K562 (cell line): ENCODE results near the gene OST4. TPM values are rescaled to one million over a fixed set of nuclear protein-coding genes. Genes with fewer than 3 reads are reported as not detected.
A peak's percentile ranks its signal among the peaks of the same experiment; 100 is the strongest.

Experiments
- ATAC-seq: fragments of 200-7000 bp; cut with Tn5 transposase; 3 replicates; pipeline ENCODE4 v1.9.1; 2020; ENCODE audit warnings: moderate library complexity
- BruUV-seq: library from RNA; stranded (reverse); fragments of 400-500 nt; replicated peaks from 2 replicates; lab custom pipeline; 2021; lab: Mats Ljungman, UMichigan
- CTCF ChIA-PET: fragments of 300-600 bp; formaldehyde crosslinking; extraction: SDS; loops from one replicate; lab custom pipeline; 2021; ENCODE audit warnings: low intra/inter-chr PET ratio; lab: Yijun Ruan, JAX
- POLR2A ChIA-PET: fragments of 300-600, 350-650 bp; sonication (Branson Sonifier 250); formaldehyde crosslinking; extraction: SDS; loops from one replicate; lab custom pipeline; 2021; ENCODE audit warnings: antibody characterized with exemption, inconsistent platforms; lab: Yijun Ruan, JAX
- DNase-seq, 4 experiments: peaks; one replicate each; pipeline versions ENCODE4 v3.0.0 to v3.0.0-alpha.2; 2011 to 2018; ENCODE audit warnings: low spot score in 3 of 4, mixed read lengths in 3 of 4; ENCODE audit errors: extremely low read depth in 1 of 4
- FAIRE-seq: peaks from 2 replicates; lab custom pipeline; 2011; peaks lifted over from hg19 to GRCh38; lab: Jason Lieb, UNC
- H2AFZ ChIP-seq: 2 replicates; pipeline ENCODE4 v1.6.0; 2011; ENCODE audit warnings: low read depth, low read length, control low read depth, inconsistent platforms
- H3K27ac ChIP-seq: fragments of 200-600 bp; 3 replicates; pipeline ENCODE4 v1.8.0; 2011; ENCODE audit warnings: low read depth, mild to moderate bottlenecking, control low read depth, inconsistent platforms, low read length, moderate library complexity, mixed read lengths; ENCODE audit errors: extremely low read depth
- H3K27me3 ChIP-seq, 2 experiments: fragments of 300-600 bp in 1 of 2; 2 replicates in 1 of 2; 3 replicates in 1 of 2; pipeline versions ENCODE4 v1.6.0 to v1.8.0; 2011; ENCODE audit warnings: inconsistent platforms in 2 of 2, low read length in 2 of 2, mild to moderate bottlenecking in 1 of 2, mixed read lengths in 1 of 2, moderate library complexity in 1 of 2; ENCODE audit not compliant: control insufficient read depth in 2 of 2, insufficient read depth in 2 of 2
- H3K36me3 ChIP-seq: fragments of 300-600 bp; 3 replicates; pipeline ENCODE4 v1.8.0; 2011; ENCODE audit warnings: mild to moderate bottlenecking, low read length, inconsistent platforms; ENCODE audit not compliant: control insufficient read depth, insufficient read depth
- H3K4me1 ChIP-seq, 2 experiments: fragments of 200-600 bp in 1 of 2; replicated peaks in 1 of 2; 2 replicates in 1 of 2; 3 replicates in 1 of 2; pipeline versions ENCODE4 v1.5.1 to v1.8.0; 2011; ENCODE audit warnings: inconsistent platforms in 2 of 2, low read length in 2 of 2, mild to moderate bottlenecking in 1 of 2, mixed read lengths in 1 of 2, moderate library complexity in 1 of 2; ENCODE audit not compliant: control insufficient read depth in 2 of 2, insufficient read depth in 2 of 2
- H3K4me2 ChIP-seq: 2 replicates; pipeline ENCODE4 v1.6.1; 2011; ENCODE audit warnings: low read length, control low read depth, inconsistent platforms, mixed read lengths; ENCODE audit not compliant: insufficient read depth
- H3K4me3 ChIP-seq: fragments of 200-600 bp; sonication (generic), shearing (Covaris generic); 2 replicates; pipeline ENCODE4 v1.5.1; 2016; ENCODE audit warnings: control low read depth, inconsistent platforms
- H3K79me2 ChIP-seq: fragments of 200-600 bp; 3 replicates; pipeline ENCODE4 v1.8.0; 2011; ENCODE audit warnings: low read length, inconsistent platforms; ENCODE audit not compliant: control insufficient read depth, insufficient read depth
- H3K9ac ChIP-seq, 2 experiments: 2 replicates each; pipeline versions ENCODE4 v1.6.0 to v1.6.1; 2011; ENCODE audit warnings: low read depth in 2 of 2, low read length in 2 of 2, control low read depth in 1 of 2, inconsistent platforms in 1 of 2, mild to moderate bottlenecking in 1 of 2, mixed read lengths in 1 of 2; ENCODE audit not compliant: insufficient read depth in 1 of 2
- H3K9me1 ChIP-seq: one replicate; pipeline ENCODE4 v1.6.0; 2011; ENCODE audit warnings: inconsistent platforms, mild to moderate bottlenecking, low read length, moderate library complexity; ENCODE audit not compliant: control insufficient read depth, insufficient read depth
- H3K9me3 ChIP-seq: replicated peaks from 2 replicates; pipeline ENCODE4 v1.5.1; 2011; ENCODE audit warnings: low read depth, low read length, inconsistent platforms; ENCODE audit not compliant: control insufficient read depth, insufficient read depth
- H4K20me1 ChIP-seq: replicated peaks from 2 replicates; pipeline ENCODE4 v1.6.1; 2011; ENCODE audit warnings: low read length, inconsistent platforms, mixed read lengths; ENCODE audit not compliant: control insufficient read depth, insufficient read depth
- BCOR ChIP-seq: fragments of 450-650 bp; IDR thresholded peaks from 2 replicates; pipeline ENCODE4 v1.6.1; 2016
- DMBX1 ChIP-seq: fragments of 250-450 bp; sonication (Bioruptor Pico); IDR thresholded peaks from 2 replicates; pipeline ENCODE4 v1.8.0; 2022; ENCODE audit warnings: inconsistent platforms, mild to moderate bottlenecking, moderate library complexity, borderline replicate concordance
- EGR1 ChIP-seq: fragments of 450-650 bp; conservative IDR thresholded peaks from 2 replicates; pipeline ENCODE4 v1.6.1; 2017; ENCODE audit warnings: mild to moderate bottlenecking
- FOXA1 ChIP-seq: fragments of 450-650 bp; IDR thresholded peaks from 2 replicates; pipeline ENCODE4 v1.6.1; 2016; ENCODE audit warnings: mild to moderate bottlenecking, borderline replicate concordance
- KDM1A ChIP-seq, 2 experiments: fragments of 450-650 bp; IDR thresholded peaks; 2 replicates each; pipeline ENCODE4 v1.6.1; 2016; ENCODE audit warnings: mild to moderate bottlenecking in 2 of 2
- POLR2B ChIP-seq: fragments of 450-650 bp; IDR thresholded peaks from 2 replicates; pipeline ENCODE4 v1.6.1; 2018; ENCODE audit warnings: low read depth; ENCODE audit not compliant: partially characterized antibody
- XRCC4 ChIP-seq: IDR thresholded peaks from one replicate; pipeline ENCODE4 v1.6.1; 2011; ENCODE audit not compliant: insufficient read depth, insufficient read length; ENCODE audit errors: extremely low read depth
- ZFP30 ChIP-seq: fragments of 250-450 bp; sonication (Bioruptor Pico); IDR thresholded peaks from 2 replicates; pipeline ENCODE4 v1.8.0; 2022; ENCODE audit warnings: moderate library complexity, mild to moderate bottlenecking, inconsistent platforms, borderline replicate concordance
- ZNF583 ChIP-seq: fragments of 250-450 bp; sonication (Bioruptor Pico); IDR thresholded peaks from 2 replicates; pipeline ENCODE4 v1.4.0; 2020
- WGBS: fragments of 100-300 bp; shearing (Covaris generic); methylation state at CpG from one replicate; pipeline ENCODE4 v1.1.6; 2016; ENCODE audit warnings: low coverage, mixed read lengths; ENCODE audit not compliant: insufficient coverage; ENCODE audit errors: missing lambda C conversion rate; 5-methylcytosine and 5-hydroxymethylcytosine counted together
- in situ Hi-C: fragments of 300-500 bp; cut with MboI; formaldehyde crosslinking; loops from 4 replicates; pipeline ENCODE4 v1.15.0; 2018; ENCODE audit warnings: inconsistent platforms, mixed read lengths
- intact Hi-C: fragments of 100-400 bp; cut with micrococcal nuclease; formaldehyde crosslinking; loops from 2 replicates; pipeline ENCODE4 v1.14.2; 2022
- polyA plus RNA-seq, 8 experiments: library from polyadenylated mRNA; depleted of rRNA in 4 of 8; stranded (reverse) in 5 of 8; unstranded in 3 of 8; fragments of >200 nt; fragmentation: Nextera tagmentation in 2 of 8; fragmentation: Illumina TruSeq in 1 of 8; extraction: Ambion mirVana in 2 of 8; extraction: Trizol in 1 of 8; gene quantifications; 2 replicates each; pipeline versions ENCODE4 v1.2.1 to v1.2.3, GENCODE V29; 2011 to 2014; ENCODE audit warnings: inconsistent platforms in 1 of 8, missing spikeins in 1 of 8
- total RNA-seq, 7 experiments: library from RNA; depleted of rRNA in 6 of 7; stranded (reverse); fragments of >200 nt in 6 of 7; fragmentation: Illumina TruSeq in 2 of 7; extraction: Trizol in 2 of 7; gene quantifications; 2 replicates each; pipeline versions ENCODE4 v1.2.1 to v1.2.3, GENCODE V29; 2011 to 2021; ENCODE audit warnings: low replicate concordance in 1 of 7
- TF ChIP-seq, protein P1 (sequence below): fragments of 450-650 bp; IDR thresholded peaks from 2 replicates; pipeline ENCODE4 v1.6.1; 2017; ENCODE audit warnings: antibody characterized with exemption, mild to moderate bottlenecking
- TF ChIP-seq, protein P2 (sequence below): fragments of 450-650 bp; formaldehyde crosslinking; IDR thresholded peaks from 2 replicates; pipeline ENCODE4 v1.4.0; 2020; ENCODE audit warnings: mild to moderate bottlenecking, moderate library complexity
- TF ChIP-seq, protein P3 (sequence below): fragments of 250-450 bp; sonication (Bioruptor Pico); IDR thresholded peaks from 2 replicates; pipeline ENCODE4 v1.8.0; 2021; ENCODE audit warnings: moderate library complexity, mild to moderate bottlenecking, inconsistent platforms

Gene OST4
- total and polyA plus RNA-seq, 9 of the 15 experiments (the other 6 are each of a cell fraction or from before 2014, with no cell fraction given), result 186 to 1,155 (median 355) TPM

DNA sequence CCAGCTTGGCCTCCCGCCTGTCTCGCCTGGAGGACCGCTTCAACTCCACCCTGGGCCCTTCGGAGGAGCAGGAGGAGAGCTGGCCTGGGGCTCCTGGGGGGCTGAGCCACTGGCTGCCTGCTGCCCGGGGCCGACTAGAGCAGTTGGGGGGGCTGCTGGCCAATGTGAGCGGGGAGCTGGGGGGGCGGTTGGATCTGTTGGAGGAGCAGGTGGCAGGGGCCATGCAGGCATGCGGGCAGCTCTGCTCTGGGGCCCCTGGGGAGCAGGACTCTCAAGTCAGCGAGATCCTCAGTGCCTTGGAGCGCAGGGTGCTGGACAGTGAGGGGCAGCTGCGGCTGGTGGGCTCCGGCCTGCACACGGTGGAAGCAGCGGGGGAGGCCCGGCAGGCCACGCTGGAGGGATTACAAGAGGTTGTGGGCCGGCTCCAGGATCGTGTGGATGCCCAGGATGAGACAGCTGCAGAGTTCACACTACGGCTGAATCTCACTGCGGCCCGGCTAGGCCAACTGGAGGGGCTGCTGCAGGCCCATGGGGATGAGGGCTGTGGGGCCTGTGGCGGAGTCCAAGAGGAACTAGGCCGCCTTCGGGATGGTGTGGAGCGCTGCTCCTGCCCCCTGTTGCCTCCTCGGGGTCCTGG, 11.4 kb upstream of the OST4 start (continued):
- TF ChIP-seq, protein P1, sequence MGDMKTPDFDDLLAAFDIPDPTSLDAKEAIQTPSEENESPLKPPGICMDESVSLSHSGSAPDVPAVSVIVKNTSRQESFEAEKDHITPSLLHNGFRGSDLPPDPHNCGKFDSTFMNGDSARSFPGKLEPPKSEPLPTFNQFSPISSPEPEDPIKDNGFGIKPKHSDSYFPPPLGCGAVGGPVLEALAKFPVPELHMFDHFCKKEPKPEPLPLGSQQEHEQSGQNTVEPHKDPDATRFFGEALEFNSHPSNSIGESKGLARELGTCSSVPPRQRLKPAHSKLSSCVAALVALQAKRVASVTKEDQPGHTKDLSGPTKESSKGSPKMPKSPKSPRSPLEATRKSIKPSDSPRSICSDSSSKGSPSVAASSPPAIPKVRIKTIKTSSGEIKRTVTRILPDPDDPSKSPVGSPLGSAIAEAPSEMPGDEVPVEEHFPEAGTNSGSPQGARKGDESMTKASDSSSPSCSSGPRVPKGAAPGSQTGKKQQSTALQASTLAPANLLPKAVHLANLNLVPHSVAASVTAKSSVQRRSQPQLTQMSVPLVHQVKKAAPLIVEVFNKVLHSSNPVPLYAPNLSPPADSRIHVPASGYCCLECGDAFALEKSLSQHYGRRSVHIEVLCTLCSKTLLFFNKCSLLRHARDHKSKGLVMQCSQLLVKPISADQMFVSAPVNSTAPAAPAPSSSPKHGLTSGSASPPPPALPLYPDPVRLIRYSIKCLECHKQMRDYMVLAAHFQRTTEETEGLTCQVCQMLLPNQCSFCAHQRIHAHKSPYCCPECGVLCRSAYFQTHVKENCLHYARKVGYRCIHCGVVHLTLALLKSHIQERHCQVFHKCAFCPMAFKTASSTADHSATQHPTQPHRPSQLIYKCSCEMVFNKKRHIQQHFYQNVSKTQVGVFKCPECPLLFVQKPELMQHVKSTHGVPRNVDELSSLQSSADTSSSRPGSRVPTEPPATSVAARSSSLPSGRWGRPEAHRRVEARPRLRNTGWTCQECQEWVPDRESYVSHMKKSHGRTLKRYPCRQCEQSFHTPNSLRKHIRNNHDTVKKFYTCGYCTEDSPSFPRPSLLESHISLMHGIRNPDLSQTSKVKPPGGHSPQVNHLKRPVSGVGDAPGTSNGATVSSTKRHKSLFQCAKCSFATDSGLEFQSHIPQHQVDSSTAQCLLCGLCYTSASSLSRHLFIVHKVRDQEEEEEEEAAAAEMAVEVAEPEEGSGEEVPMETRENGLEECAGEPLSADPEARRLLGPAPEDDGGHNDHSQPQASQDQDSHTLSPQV, result 0 out of 2 replicates have a peak, but pooled peaks have one; percentile 4
- TF ChIP-seq XRCC4, result no peak

DNA sequence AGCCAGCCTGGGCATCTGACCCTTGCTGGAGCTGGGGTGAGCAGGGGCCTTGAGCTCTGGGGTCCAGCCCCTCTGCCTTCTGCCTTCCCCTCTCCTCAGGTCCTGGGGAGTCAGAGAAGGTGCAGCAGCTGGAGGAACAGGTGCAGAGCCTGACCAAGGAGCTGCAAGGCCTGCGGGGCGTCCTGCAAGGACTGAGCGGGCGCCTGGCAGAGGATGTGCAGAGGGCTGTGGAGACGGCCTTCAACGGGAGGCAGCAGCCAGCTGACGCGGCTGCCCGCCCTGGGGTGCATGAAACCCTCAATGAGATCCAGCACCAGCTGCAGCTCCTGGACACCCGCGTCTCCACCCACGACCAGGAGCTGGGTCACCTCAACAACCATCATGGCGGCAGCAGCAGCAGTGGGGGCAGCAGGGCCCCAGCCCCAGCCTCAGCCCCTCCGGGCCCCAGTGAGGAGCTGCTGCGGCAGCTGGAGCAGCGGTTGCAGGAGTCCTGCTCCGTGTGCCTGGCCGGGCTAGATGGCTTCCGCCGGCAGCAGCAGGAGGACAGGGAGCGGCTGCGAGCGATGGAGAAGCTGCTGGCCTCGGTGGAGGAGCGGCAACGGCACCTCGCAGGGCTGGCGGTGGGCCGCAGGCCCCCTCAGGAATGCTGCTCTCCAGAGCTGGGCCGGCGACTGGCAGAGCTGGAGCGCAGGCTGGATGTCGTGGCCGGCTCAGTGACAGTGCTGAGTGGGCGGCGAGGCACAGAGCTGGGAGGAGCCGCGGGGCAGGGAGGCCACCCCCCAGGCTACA, 10.7 kb upstream of the OST4 start:
- H3K27ac ChIP-seq, result peak overlapping the region; percentile 87
- WGBS, result 73% methylated on average over 24 of the region's 38 CpGs
- H4K20me1 ChIP-seq, result no peaks in the 10 kb centered on the region
- BruUV-seq, result no TSS peak
- FAIRE-seq, result no peak
- DNase-seq, result peak; percentile 41 to 56 (median 54)
- intact Hi-C loops (loop anchor here (1.0 to 2.0 kb wide), 3 partner anchors 31 to 235 kb away; partner anchors contain the start of gene AGBL5), in situ Hi-C loops (no loop called here)
- no peak for ATAC-seq
- H3K4me3 ChIP-seq, result no peak overlapping the region
- H3K9me1 ChIP-seq, result peaks cover 4% of the 10 kb centered on the region
- CTCF ChIA-PET, result no interaction called here
- H3K9me3 ChIP-seq, result no peaks in the 10 kb centered on the region
- POLR2A ChIA-PET, result interaction anchor here (0.6 to 2.3 kb wide), 15 partner anchors 10 to 209 kb away, joined by 3 to 11 read pairs (median 5); partner anchors contain the start of gene OST4
- peaks cover 44 to 73% of the 10 kb centered on the region in 2 experiments for H3K4me1 ChIP-seq
- peak overlapping the region; percentile 62 to 84 for H3K9ac ChIP-seq
- H3K36me3 ChIP-seq, result no peaks in the 10 kb centered on the region
- peaks cover 4% of the 10 kb centered on the region; the same call in 1 of the 3 replicates for H3K79me2 ChIP-seq
- H2AFZ ChIP-seq, result peak overlapping the region; percentile 90; the same call in 1 of the 2 replicates
- peak overlapping the region; percentile 78; the same call in 1 of the 2 replicates for H3K4me2 ChIP-seq
- H3K27me3 ChIP-seq, result no peaks in the 10 kb centered on the region
- TF ChIP-seq ZFP30 (CRISPR knock-in tag) (no peak), EGR1 (peak; percentile 78), KDM1A (IDR thresholded peaks at IDR 0.05) (no peak), FOXA1 (no peak), DMBX1 (CRISPR knock-in tag) (0 out of 2 replicates have a peak, but pooled peaks have one; percentile 39), POLR2B (no peak), ZNF583 (CRISPR knock-in tag) (no peak), BCOR (no peak)
- TF ChIP-seq, protein P2, sequence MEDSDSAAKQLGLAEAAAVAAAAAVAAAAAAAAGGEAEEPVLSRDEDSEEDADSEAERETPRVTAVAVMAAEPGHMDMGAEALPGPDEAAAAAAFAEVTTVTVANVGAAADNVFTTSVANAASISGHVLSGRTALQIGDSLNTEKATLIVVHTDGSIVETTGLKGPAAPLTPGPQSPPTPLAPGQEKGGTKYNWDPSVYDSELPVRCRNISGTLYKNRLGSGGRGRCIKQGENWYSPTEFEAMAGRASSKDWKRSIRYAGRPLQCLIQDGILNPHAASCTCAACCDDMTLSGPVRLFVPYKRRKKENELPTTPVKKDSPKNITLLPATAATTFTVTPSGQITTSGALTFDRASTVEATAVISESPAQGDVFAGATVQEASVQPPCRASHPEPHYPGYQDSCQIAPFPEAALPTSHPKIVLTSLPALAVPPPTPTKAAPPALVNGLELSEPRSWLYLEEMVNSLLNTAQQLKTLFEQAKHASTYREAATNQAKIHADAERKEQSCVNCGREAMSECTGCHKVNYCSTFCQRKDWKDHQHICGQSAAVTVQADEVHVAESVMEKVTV (CRISPR knock-in tag), result no peak
- TF ChIP-seq, protein P3, sequence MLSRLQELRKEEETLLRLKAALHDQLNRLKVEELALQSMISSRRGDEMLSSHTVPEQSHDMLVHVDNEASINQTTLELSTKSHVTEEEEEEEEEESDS (CRISPR knock-in tag), result no peak
